H1 (cell line): ENCODE measurements around the gene PPP4R3C. TPM values are rescaled to one million over a fixed set of nuclear protein-coding genes. Genes with fewer than 3 reads are reported as not detected.

Experiments used
- CTCF ChIP-seq, 3 experiments: IDR thresholded peaks; 1 replicate in 2 of 3; 2 replicates in 1 of 3; pipeline versions ENCODE4 v1.5.1 to v1.6.1; 2011; ENCODE audit warnings: low read length in 3 of 3, mild to moderate bottlenecking in 3 of 3, inconsistent platforms in 2 of 3, low read depth in 1 of 3, moderate library complexity in 1 of 3; ENCODE audit not compliant: insufficient read depth in 1 of 3; ENCODE audit errors: control extremely low read depth in 1 of 3
- RFX5 ChIP-seq: IDR thresholded peaks from 2 replicates; pipeline ENCODE4 v1.6.1; 2011; ENCODE audit warnings: low read depth, low read length, improper control_type of control experiment, borderline replicate concordance
- polyA plus RNA-seq, 7 experiments: library from polyadenylated mRNA; depleted of rRNA in 3 of 7; stranded (reverse) in 5 of 7; unstranded in 2 of 7; fragments of >200 nt in 5 of 7; fragments of 200-250 nt in 2 of 7; gene quantifications; 1 replicate in 5 of 7; 2 replicates in 1 of 7; 4 replicates in 1 of 7; pipeline versions ENCODE4 v1.2.1 to v1.2.3, GENCODE V29; 2011 to 2013; ENCODE audit warnings: missing spikeins in 2 of 7, mixed read lengths in 2 of 7
- total RNA-seq: library from RNA; stranded (reverse); fragmentation: NEBNext Ultra II Directional; extraction: Animal tissue kit (Norgen Biotek cat#: 25700); gene quantifications from 2 replicates; pipeline ENCODE4 v1.2.1, GENCODE V29; 2021

The PPP4R3C gene
- total and polyA plus RNA-seq, 2 of the 8 experiments (the other 6 are each of a cell fraction or from before 2014, with no cell fraction given) = not detected

- no peak for TF ChIP-seq CTCF (IDR thresholded peaks at IDR 0.05; ENCODE audit: control extremely low read depth in 1 of 3, insufficient read depth in 1 of 3, low read depth in 1 of 3, low read length in 3 of 3)
- TF ChIP-seq RFX5 = no peak
Observed at GRCh38 chrX:27439771-27440170, 23.4 kb downstream of the PPP4R3C start (continued).
